HEK293T (cell line): Measurements from ENCODE around the gene CCDC149.

Experiments
- FOXK2 ChIP-seq: fragments of 450-650 bp; IDR thresholded peaks from 2 replicates; pipeline ENCODE4 v1.6.1; 2016; ENCODE audit warnings: mild to moderate bottlenecking
- FOXM1 ChIP-seq: fragments of 450-650 bp; IDR thresholded peaks from 2 replicates; pipeline ENCODE4 v1.6.1; 2017; ENCODE audit warnings: mild to moderate bottlenecking, borderline replicate concordance
- PKNOX1 ChIP-seq: fragments of 450-650 bp; IDR thresholded peaks from 2 replicates; pipeline ENCODE4 v1.6.1; 2016
- SP1 ChIP-seq: fragments of 450-650 bp; IDR thresholded peaks from 2 replicates; pipeline ENCODE4 v1.6.1; 2017
- TARDBP ChIP-seq: fragments of 450-650 bp; IDR thresholded peaks from 2 replicates; pipeline ENCODE4 v1.6.1; 2016
- ZNF384 ChIP-seq: fragments of 450-650 bp; IDR thresholded peaks from 2 replicates; pipeline ENCODE4 v1.6.1; 2016

- no peak for TF ChIP-seq ZNF384
- TF ChIP-seq TARDBP: no peak
- TF ChIP-seq PKNOX1: no peak
- TF ChIP-seq SP1: no peak
- no peak for TF ChIP-seq FOXK2
- no peak for TF ChIP-seq FOXM1
Measured at GRCh38 chr4:24867251-24867650, 45.6 kb downstream of the CCDC149 start.
